ENCODE data around the gene GIMAP1.

The GIMAP1 gene

GRCh38 chr7:150766334-150766709 lies 49.9 kb downstream of the GIMAP1 start:
- Histone ChIP-seq H3K79me2 (ENCODE audit: control insufficient read depth, insufficient read depth, low read length, unreplicated experiment) (no peaks in the 10 kb centered on the region), H3K36me3 (ENCODE audit: insufficient read depth, low read length) (no peaks in the 10 kb centered on the region), H3K27me3 (ENCODE audit: insufficient read depth, low read length) (no peaks in the 10 kb centered on the region), H3K4me1 (ENCODE audit: control insufficient read depth, insufficient read depth, low read length, unreplicated experiment) (no peaks in the 10 kb centered on the region), H3K27ac (ENCODE audit: low read depth, low read length) (no peak overlapping the region), H2AFZ (ENCODE audit: low read length, unreplicated experiment) (no peak overlapping the region), H3K4me3 (ENCODE audit: low read depth, low read length) (no peak overlapping the region)

- Histone ChIP-seq H3K4me1 (ENCODE audit: control insufficient read depth, insufficient read depth, low read length, unreplicated experiment) (no peaks in the 10 kb centered on the region), H3K4me3 (ENCODE audit: low read depth, low read length) (no peak overlapping the region), H3K27me3 (ENCODE audit: insufficient read depth, low read length) (no peaks in the 10 kb centered on the region), H3K79me2 (ENCODE audit: control insufficient read depth, insufficient read depth, low read length, unreplicated experiment) (no peaks in the 10 kb centered on the region), H3K36me3 (ENCODE audit: insufficient read depth, low read length) (no peaks in the 10 kb centered on the region), H2AFZ (ENCODE audit: low read length, unreplicated experiment) (no peak overlapping the region), H3K27ac (ENCODE audit: low read depth, low read length) (no peak overlapping the region)
These were observed 53.4 kb downstream of the GIMAP1 start for GRCh38 chr7:150769768-150770167.

Measured in ACC112 (cell line).